Bronchus fibroblast of lung (primary cell): ENCODE data around the gene POLD4. TPM values are rescaled to one million over a fixed set of nuclear protein-coding genes. Genes with fewer than 3 reads are reported as not detected.

Source experiments
- total RNA-seq: library from RNA; depleted of rRNA; stranded (reverse); fragments of >200 nt; gene quantifications from 2 replicates; pipeline ENCODE4 v1.2.3, GENCODE V29; 2015

The POLD4 gene
- total RNA-seq = 80.7 and 97.1 TPM in 2 replicates

GRCh38 chr11:67353317-67354074 lies at the start of gene POLD4:
POLD4 (minus strand) TSS chr11:67353546; CDS start chr11:67353399, 147 bp downstream.

GRCh38 chr11:67401495-67402191 lies 48.3 kb upstream of the POLD4 start, which contains the start of gene PPP1CA:
PPP1CA (minus strand) TSS chr11:67401858; CDS start chr11:67401782, 76 bp downstream.

GRCh38 chr11:67391304-67392182 lies 38.2 kb upstream of the POLD4 start, which contains the start of gene RAD9A:
RAD9A (plus strand) TSS chr11:67391986; CDS start chr11:67392045, 59 bp downstream.

GRCh38 chr11:67372993-67373647 lies 19.8 kb upstream of the POLD4 start, which contains the start of gene CLCF1:
CLCF1 (minus strand) TSS chr11:67373598; CDS start chr11:67373539, 59 bp downstream.

GRCh38 chr11:67303132-67303834 lies 50.1 kb downstream of the POLD4 start, which contains the start of gene SSH3:
SSH3 (plus strand) TSS chr11:67303530; CDS start chr11:67303626, 96 bp downstream.

Other genes with a start within 250 kb of the POLD4 start
- 16.9 and 17.1 TPM in 2 replicates for gene KDM2A, start 234.3 kb downstream of the POLD4 start, total RNA-seq
- gene GRK2, start 87.1 kb downstream of the POLD4 start, total RNA-seq = 38.8 and 41.8 TPM in 2 replicates
- gene ANKRD13D, start 64.2 kb downstream of the POLD4 start, total RNA-seq = 23.8 and 26.1 TPM in 2 replicates
- gene SSH3, start 50.0 kb downstream of the POLD4 start, total RNA-seq = 12.5 and 14.1 TPM in 2 replicates
- 4.0 and 5.4 TPM in 2 replicates for gene CLCF1, start 20.1 kb upstream of the POLD4 start, total RNA-seq
- gene RAD9A, start 38.4 kb upstream of the POLD4 start, total RNA-seq = 8.6 and 9.6 TPM in 2 replicates
- 202 and 225 TPM in 2 replicates for gene PPP1CA, start 48.3 kb upstream of the POLD4 start, total RNA-seq
- gene TBC1D10C, start 50.5 kb upstream of the POLD4 start, total RNA-seq = not detected in 2 replicates
- not detected in 2 replicates for gene CARNS1, start 62.1 kb upstream of the POLD4 start, total RNA-seq
- gene RPS6KB2, start 74.9 kb upstream of the POLD4 start, total RNA-seq = 55.2 and 65.4 TPM in 2 replicates
- gene PTPRCAP, start 84.1 kb upstream of the POLD4 start, total RNA-seq = 0.45 TPM in 1 of 2 replicates, not detected in the other
- gene CORO1B, start 89.9 kb upstream of the POLD4 start, total RNA-seq = 75.3 and 84.4 TPM in 2 replicates
- not detected in 2 replicates for gene GPR152, start 99.2 kb upstream of the POLD4 start, total RNA-seq
- not detected in 2 replicates for gene CABP4, start 101.8 kb upstream of the POLD4 start, total RNA-seq
- gene TMEM134, start 115.7 kb upstream of the POLD4 start, total RNA-seq = 30.0 and 53.1 TPM in 2 replicates
- gene AIP, start 129.5 kb upstream of the POLD4 start, total RNA-seq = 57.7 and 69.6 TPM in 2 replicates
- 19.5 and 22.7 TPM in 2 replicates for gene PITPNM1, start 151.8 kb upstream of the POLD4 start, total RNA-seq
- 42.4 and 45.6 TPM in 2 replicates for gene CDK2AP2, start 154.6 kb upstream of the POLD4 start, total RNA-seq
- not detected in 2 replicates for gene CABP2, start 169.9 kb upstream of the POLD4 start, total RNA-seq
- 1,003 and 1,137 TPM in 2 replicates for gene GSTP1, start 230.3 kb upstream of the POLD4 start, total RNA-seq